Gastrocnemius medialis (tissue), 4 donors: ENCODE data around the gene TP53RK. TPM values are rescaled to one million over a fixed set of nuclear protein-coding genes. Genes with fewer than 3 reads are reported as not detected.

Source experiments
- ATAC-seq, 2 donors: fragments of 150-250 bp; one replicate each; pipeline ENCODE4 v1.9.1; 2016
- DNase-seq, 2 donors: peaks; one replicate each; pipeline ENCODE4 v3.0.0-alpha.2; 2019
- H3K27ac ChIP-seq, 4 donors: fragments of 200-600 bp; sonication (generic); 1 replicate in 1 of 4; 2 replicates in 3 of 4; pipeline ENCODE4 v1.5.1; 2016 to 2018; ENCODE audit warnings: mild to moderate bottlenecking in 2 of 4, moderate library complexity in 1 of 4
- H3K27me3 ChIP-seq, 3 donors: fragments of 200-600 bp; sonication (generic) in 2 of 3; 1 replicate in 1 of 3; 2 replicates in 2 of 3; pipeline versions ENCODE4 v1.5.1 to v1.6.0; 2016 to 2019; ENCODE audit warnings: mild to moderate bottlenecking in 1 of 3, moderate library complexity in 1 of 3
- H3K36me3 ChIP-seq, 2 donors: fragments of 200-600 bp; sonication (generic) in 1 of 2; one replicate each; pipeline ENCODE4 v1.5.1; 2017 to 2018
- H3K4me1 ChIP-seq, 2 donors: fragments of 200-600 bp; sonication (generic) in 1 of 2; one replicate each; pipeline ENCODE4 v1.5.1; 2016 to 2017; ENCODE audit warnings: mild to moderate bottlenecking in 2 of 2
- H3K4me3 ChIP-seq, 4 donors: fragments of 200-600 bp; sonication (generic) in 3 of 4; 1 replicate in 1 of 4; 2 replicates in 3 of 4; pipeline ENCODE4 v1.5.1; 2016 to 2019; ENCODE audit warnings: mild to moderate bottlenecking in 2 of 4
- H3K9me3 ChIP-seq, 3 donors: fragments of 200-600 bp; sonication (generic) in 2 of 3; 1 replicate in 1 of 3; 2 replicates in 2 of 3; pipeline ENCODE4 v1.5.1; 2016 to 2019
- POLR2A ChIP-seq, 2 donors: fragments of 450-650 bp; IDR thresholded peaks; one replicate each; pipeline ENCODE4 v1.6.1; 2017; ENCODE audit warnings: antibody characterized with exemption in 2 of 2, mild to moderate bottlenecking in 2 of 2, moderate library complexity in 2 of 2
- in situ Hi-C, 4 donors: fragments of 200-750 bp; cut with MboI; loops; one replicate each; pipeline versions ENCODE4 v1.15.0 to v1.8.0; 2017; ENCODE audit warnings: low sequenced_read_pairs in 4 of 4
- intact Hi-C: fragments of 100-400 bp; cut with DNase I; formaldehyde crosslinking; loops from one replicate; pipeline ENCODE4 v1.15.1; 2023; ENCODE audit warnings: low total_unique reads
- total RNA-seq, 4 donors: library from RNA; depleted of rRNA; stranded (reverse); fragments of >200 nt; gene quantifications; one replicate each; pipeline versions ENCODE4 v1.1.0 to v1.2.3, GENCODE V29; 2016
- TF ChIP-seq, protein P1 (sequence below), 5 experiments: fragments of 450-650 bp in 3 of 5; fragments of 200-600 bp in 2 of 5; sonication (generic) in 2 of 5; IDR thresholded peaks in 4 of 5; conservative IDR thresholded peaks in 1 of 5; 1 replicate in 4 of 5; 2 replicates in 1 of 5; pipeline ENCODE4 v1.5.1; 2016 to 2019; ENCODE audit warnings: antibody characterized with exemption in 5 of 5, mild to moderate bottlenecking in 3 of 5, moderate library complexity in 3 of 5

Gene TP53RK
- total RNA-seq, 4 donors from 2014 or later = 8.3 to 17.7 (median 10.9) TPM

- Histone ChIP-seq H3K36me3 (no peaks in the 10 kb centered on the region), H3K27ac (no peak overlapping the region), H3K4me1 (peaks cover 0 to 1% of the 10 kb centered on the region in 2 donors), H3K27me3 (peaks cover 0 to 24% (median under 1%) of the 10 kb centered on the region in 3 donors), H3K4me3 (no peak overlapping the region), H3K9me3 (no peaks in the 10 kb centered on the region)
- TF ChIP-seq, protein P1, sequence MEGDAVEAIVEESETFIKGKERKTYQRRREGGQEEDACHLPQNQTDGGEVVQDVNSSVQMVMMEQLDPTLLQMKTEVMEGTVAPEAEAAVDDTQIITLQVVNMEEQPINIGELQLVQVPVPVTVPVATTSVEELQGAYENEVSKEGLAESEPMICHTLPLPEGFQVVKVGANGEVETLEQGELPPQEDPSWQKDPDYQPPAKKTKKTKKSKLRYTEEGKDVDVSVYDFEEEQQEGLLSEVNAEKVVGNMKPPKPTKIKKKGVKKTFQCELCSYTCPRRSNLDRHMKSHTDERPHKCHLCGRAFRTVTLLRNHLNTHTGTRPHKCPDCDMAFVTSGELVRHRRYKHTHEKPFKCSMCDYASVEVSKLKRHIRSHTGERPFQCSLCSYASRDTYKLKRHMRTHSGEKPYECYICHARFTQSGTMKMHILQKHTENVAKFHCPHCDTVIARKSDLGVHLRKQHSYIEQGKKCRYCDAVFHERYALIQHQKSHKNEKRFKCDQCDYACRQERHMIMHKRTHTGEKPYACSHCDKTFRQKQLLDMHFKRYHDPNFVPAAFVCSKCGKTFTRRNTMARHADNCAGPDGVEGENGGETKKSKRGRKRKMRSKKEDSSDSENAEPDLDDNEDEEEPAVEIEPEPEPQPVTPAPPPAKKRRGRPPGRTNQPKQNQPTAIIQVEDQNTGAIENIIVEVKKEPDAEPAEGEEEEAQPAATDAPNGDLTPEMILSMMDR (IDR thresholded peaks at IDR 0.05 in 4 of 5, conservative IDR thresholded peaks at IDR 0.05 in 1 of 5) = no peak
- TF ChIP-seq POLR2A (IDR thresholded peaks at IDR 0.05) = no peak
- DNase-seq (no peak), ATAC-seq (no peak)
- in situ Hi-C loops (no loop called here), intact Hi-C loops (no loop called here)
These were observed 15.6 kb upstream of the TP53RK start for GRCh38 chr20:46704714-46705377.

DNA sequence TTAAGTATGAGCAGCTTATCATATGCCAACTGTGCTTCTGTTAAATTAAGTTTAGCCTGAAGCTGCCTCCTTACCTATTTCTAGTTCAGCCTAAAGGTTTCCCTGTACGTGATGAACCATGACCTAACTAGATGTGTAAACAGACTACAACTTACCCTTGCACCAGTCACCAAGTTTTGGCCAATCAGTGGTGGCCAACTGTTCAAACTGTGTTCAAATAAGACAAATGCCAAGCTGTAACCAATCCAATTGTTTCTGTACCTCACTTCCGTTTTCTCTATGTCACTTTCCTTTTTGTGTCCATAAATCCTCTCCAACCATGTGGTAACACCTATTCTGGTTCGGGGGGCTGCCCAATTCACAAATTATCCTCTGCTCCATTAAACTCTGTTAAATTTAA lies 14.2 kb upstream of the TP53RK start:
- intact Hi-C loops (no loop called here), in situ Hi-C loops (no loop called here)
- no peak for TF ChIP-seq POLR2A (IDR thresholded peaks at IDR 0.05)
- TF ChIP-seq, protein P1 (IDR thresholded peaks at IDR 0.05 in 4 of 5, conservative IDR thresholded peaks at IDR 0.05 in 1 of 5) = no peak
- no peaks in the 10 kb centered on the region for H3K4me1 ChIP-seq
- H3K4me3 ChIP-seq = no peak overlapping the region
- no peak overlapping the region for H3K27ac ChIP-seq
- no peaks in the 10 kb centered on the region for H3K36me3 ChIP-seq
- ATAC-seq (no peak), DNase-seq (no peak)
- H3K27me3 ChIP-seq = peaks cover 0 to 19% (median 0%) of the 10 kb centered on the region in 3 donors
- H3K9me3 ChIP-seq = no peaks in the 10 kb centered on the region

- Histone ChIP-seq H3K27ac (no peak overlapping the region), H3K9me3 (no peaks in the 10 kb centered on the region), H3K4me1 (no peaks in the 10 kb centered on the region), H3K4me3 (no peak overlapping the region), H3K36me3 (no peaks in the 10 kb centered on the region), H3K27me3 (peaks cover 0 to 19% (median 0%) of the 10 kb centered on the region in 3 donors)
- in situ Hi-C loops = no loop called here
- intact Hi-C loops = no loop called here
- TF ChIP-seq, protein P1 (IDR thresholded peaks at IDR 0.05 in 4 of 5, conservative IDR thresholded peaks at IDR 0.05 in 1 of 5) = no peak
- TF ChIP-seq POLR2A (IDR thresholded peaks at IDR 0.05) = no peak
- no peak for ATAC-seq
- DNase-seq = no peak
These were observed 13.4 kb upstream of the TP53RK start for GRCh38 chr20:46702447-46703203.

- H3K9me3 ChIP-seq = no peaks in the 10 kb centered on the region
- no peaks in the 10 kb centered on the region for H3K36me3 ChIP-seq
- no peak for DNase-seq
- intact Hi-C loops = no loop called here
- H3K27me3 ChIP-seq = peaks cover 0 to 18% (median 0%) of the 10 kb centered on the region in 3 donors
- ATAC-seq = no peak
- no peaks in the 10 kb centered on the region for H3K4me1 ChIP-seq
- no peak overlapping the region for H3K27ac ChIP-seq
- no peak overlapping the region for H3K4me3 ChIP-seq
- in situ Hi-C loops = no loop called here
- TF ChIP-seq POLR2A (IDR thresholded peaks at IDR 0.05) = no peak
- TF ChIP-seq, protein P1 (IDR thresholded peaks at IDR 0.05 in 4 of 5, conservative IDR thresholded peaks at IDR 0.05 in 1 of 5) = no peak
These were observed 12.7 kb upstream of the TP53RK start for GRCh38 chr20:46701986-46702385.
